Nephron (organoid): ENCODE data around the gene PSMD3.

ENCODE experiments used
- H3K27ac Mint-ChIP-seq, 3 experiments: 2 replicates each; pipeline ENCODE4 v1.8.0; 2020; ENCODE audit warnings: mixed read lengths in 3 of 3, mild to moderate bottlenecking in 2 of 3, moderate library complexity in 1 of 3
- H3K27me3 Mint-ChIP-seq: 2 replicates; pipeline ENCODE4 v1.8.0; 2021; ENCODE audit warnings: low read depth, mild to moderate bottlenecking, moderate library complexity, mixed read lengths
- H3K36me3 Mint-ChIP-seq: 2 replicates; pipeline ENCODE4 v1.8.0; 2020; ENCODE audit warnings: low read depth, mixed read lengths
- H3K4me1 Mint-ChIP-seq: 2 replicates; pipeline ENCODE4 v1.8.0; 2020; ENCODE audit warnings: mixed read lengths
- H3K4me3 Mint-ChIP-seq, 3 experiments: 2 replicates each; pipeline ENCODE4 v1.8.0; 2020; ENCODE audit warnings: mild to moderate bottlenecking in 3 of 3, mixed read lengths in 3 of 3, moderate library complexity in 2 of 3
- H3K9me3 Mint-ChIP-seq: 2 replicates; pipeline ENCODE4 v1.8.0; 2020; ENCODE audit warnings: mixed read lengths
- CTCF ChIP-seq, 3 experiments: fragments of 200-600 bp; sonication (generic); IDR thresholded peaks; one replicate each; pipeline ENCODE4 v1.5.0; 2021; ENCODE audit warnings: antibody characterized with exemption in 3 of 3; ENCODE audit not compliant: unreplicated experiment in 3 of 3

Gene PSMD3

DNA sequence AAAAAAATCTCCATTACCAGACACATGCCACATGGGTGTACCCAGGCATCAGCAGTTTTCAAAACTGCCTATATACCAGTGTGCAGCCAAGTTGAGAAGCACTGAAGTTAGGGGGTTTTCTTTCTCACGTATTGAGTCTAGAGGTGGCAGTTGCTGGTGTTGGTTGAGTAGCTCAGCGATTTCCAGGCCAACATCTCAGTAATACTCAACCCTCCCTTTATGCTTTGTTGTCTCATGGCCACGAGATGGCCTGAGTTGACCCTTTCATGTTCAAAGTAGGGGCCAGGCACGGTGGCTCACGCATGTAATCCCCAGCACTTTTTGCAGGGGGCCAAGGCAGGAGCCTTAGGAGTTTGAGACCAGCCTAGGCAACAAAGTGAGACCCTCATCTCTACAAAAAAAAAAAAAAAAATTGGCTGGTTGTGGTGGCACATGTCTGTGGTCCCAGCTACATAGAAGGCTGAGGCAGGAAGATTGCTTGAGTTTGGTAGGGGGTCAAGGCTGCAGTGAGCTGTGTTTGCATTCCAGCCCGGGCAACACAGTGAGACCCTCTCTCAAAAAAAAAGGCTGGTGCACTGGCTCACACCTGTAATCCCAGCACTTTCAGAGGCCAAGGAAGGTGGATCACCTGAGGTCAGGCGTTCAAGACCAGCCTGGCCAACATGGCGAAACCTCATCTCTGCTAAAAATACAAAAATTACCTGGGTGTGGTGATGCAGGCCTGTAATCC lies 42.3 kb upstream of the PSMD3 start:
- Mint-ChIP-seq H3K9me3 (no peaks in the 10 kb centered on the region), H3K27me3 (peaks cover 7% of the 10 kb centered on the region), H3K36me3 (no peaks in the 10 kb centered on the region), H3K4me1 (peaks cover 17% of the 10 kb centered on the region), H3K27ac (no peak overlapping the region), H3K4me3 (no peak overlapping the region)
- TF ChIP-seq CTCF (IDR thresholded peaks at IDR 0.05; ENCODE audit: unreplicated experiment in 3 of 3), result no peak

DNA sequence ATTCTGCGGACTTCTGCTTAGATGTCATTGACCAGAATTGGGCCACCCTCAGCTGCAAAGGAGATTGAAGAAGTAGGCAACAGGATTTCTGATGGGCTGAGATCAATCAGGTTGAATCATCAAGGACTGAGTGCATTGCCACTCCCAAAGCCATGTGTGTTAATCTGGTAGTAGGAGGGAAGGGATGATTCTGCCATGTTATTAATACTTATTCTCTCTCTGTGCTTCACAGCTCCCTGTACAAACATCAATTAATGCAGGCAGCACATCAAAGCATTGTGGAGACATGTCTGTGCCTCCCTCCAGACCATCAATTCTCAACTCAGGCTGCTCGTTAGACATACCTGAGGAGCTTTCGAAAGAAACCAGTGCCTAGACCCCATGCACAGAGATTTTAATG lies 41.5 kb upstream of the PSMD3 start:
- peaks cover 10% of the 10 kb centered on the region for H3K27me3 Mint-ChIP-seq

DNA sequence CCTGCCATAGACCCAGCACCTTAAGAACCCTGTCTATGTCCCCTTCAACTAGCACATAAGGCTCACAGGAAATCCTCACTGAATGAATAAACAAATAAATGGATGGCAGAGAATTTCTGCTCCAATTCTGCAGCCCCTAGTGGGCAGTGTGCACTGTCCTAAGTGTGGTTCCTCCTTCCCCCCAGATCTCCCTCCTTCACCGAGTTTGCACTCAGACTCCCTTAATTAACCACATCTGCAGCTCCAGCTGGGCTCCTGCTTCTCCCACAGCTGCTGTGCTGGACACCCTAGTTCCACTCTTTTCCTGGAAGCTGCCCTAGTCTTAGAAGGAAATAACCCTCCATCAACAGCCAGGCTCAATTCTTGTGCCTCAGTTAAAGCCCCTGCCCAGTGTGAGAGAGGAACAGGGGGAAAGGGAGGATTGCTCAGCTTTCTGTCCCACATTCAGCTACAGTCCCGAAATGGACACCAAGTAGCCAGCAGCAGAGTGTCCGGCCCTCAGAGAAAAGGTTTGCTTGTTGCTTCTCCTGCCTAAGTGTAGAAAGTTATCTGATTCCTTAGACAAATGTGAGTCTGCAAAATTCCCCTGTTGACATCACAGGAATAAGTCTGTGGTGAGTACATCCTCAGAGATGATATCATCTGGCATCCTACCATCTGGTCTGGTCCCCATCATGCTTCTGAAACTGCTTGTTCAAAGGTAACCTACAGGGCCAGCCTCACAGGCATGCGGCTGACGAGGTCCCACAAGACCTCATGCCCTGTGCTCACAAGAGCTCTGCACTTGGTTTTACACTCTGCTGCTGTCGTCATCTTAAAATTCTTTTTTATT lies 40.8 kb upstream of the PSMD3 start:
- no peaks in the 10 kb centered on the region for H3K36me3 Mint-ChIP-seq
- TF ChIP-seq CTCF (IDR thresholded peaks at IDR 0.05; ENCODE audit: unreplicated experiment in 3 of 3), result peak; percentile 49 to 61 (median 59)
- H3K9me3 Mint-ChIP-seq, result no peaks in the 10 kb centered on the region
- H3K4me1 Mint-ChIP-seq, result peaks cover 12% of the 10 kb centered on the region
- peak overlapping the region; percentile 55 to 73 (median 61) for H3K27ac Mint-ChIP-seq
- H3K27me3 Mint-ChIP-seq, result peaks cover 10% of the 10 kb centered on the region
- peak overlapping the region in 1 of 3 experiments; percentile 2 for H3K4me3 Mint-ChIP-seq

More for the DNA sequence above, 41.5 kb upstream of the PSMD3 start:
- Mint-ChIP-seq H3K9me3 (no peaks in the 10 kb centered on the region), H3K36me3 (no peaks in the 10 kb centered on the region), H3K4me3 (no peak overlapping the region), H3K4me1 (peaks cover 16% of the 10 kb centered on the region), H3K27ac (peak overlapping the region; percentile 55 to 73 (median 61))
- no peak for TF ChIP-seq CTCF (IDR thresholded peaks at IDR 0.05; ENCODE audit: unreplicated experiment in 3 of 3)

DNA sequence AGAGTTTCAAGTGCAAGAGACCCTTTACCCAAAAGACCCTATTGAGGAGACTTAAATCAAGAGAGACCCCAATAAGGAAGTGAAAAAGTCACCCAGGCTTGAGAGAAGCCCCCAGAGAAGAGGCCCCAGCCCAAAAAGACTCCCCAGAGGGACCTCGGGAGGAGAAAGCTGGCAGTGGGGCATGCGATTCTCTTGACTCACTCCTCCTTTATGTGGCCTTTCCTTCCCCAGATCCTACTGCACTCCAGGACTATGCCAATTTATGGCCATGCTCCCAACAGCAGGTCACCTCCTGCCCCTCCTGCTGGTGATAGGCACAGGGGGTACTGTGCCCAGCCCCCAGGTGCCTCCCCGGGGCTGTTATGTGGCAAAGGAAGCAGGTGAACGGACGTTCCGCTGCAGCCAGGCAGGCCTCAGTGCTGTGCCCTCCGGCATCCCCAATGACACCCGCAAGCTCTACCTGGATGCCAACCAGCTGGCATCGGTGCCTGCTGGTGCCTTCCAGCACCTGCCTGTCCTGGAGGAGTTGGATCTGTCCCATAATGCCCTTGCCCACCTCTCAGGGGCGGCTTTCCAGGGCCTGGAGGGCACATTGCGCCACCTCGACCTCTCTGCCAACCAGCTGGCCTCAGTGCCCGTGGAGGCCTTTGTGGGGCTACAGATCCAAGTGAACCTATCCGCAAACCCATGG lies 36.8 kb upstream of the PSMD3 start:
- H3K9me3 Mint-ChIP-seq, result no peaks in the 10 kb centered on the region
- no peak for TF ChIP-seq CTCF (IDR thresholded peaks at IDR 0.05; ENCODE audit: unreplicated experiment in 3 of 3)
- peaks cover 12% of the 10 kb centered on the region for H3K4me1 Mint-ChIP-seq
- H3K27me3 Mint-ChIP-seq, result peaks cover 10% of the 10 kb centered on the region
- no peak overlapping the region for H3K4me3 Mint-ChIP-seq
- no peaks in the 10 kb centered on the region for H3K36me3 Mint-ChIP-seq
- no peak overlapping the region for H3K27ac Mint-ChIP-seq

DNA sequence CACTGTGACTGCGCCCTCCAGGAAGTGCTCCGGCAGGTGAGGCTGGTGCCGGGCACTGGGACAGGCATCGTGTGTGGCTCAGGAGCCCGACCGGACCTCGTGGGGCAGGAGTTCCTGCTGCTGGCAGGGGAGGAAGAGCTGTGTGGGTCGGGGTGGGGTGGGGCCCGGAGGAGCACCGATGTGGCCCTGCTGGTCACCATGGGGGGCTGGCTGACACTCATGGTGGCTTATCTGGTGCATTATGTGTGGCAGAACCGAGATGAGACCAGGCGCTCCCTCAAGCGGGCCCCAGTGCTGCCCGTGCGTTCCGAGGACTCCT lies 36.3 kb upstream of the PSMD3 start:
- H3K36me3 Mint-ChIP-seq, result no peaks in the 10 kb centered on the region
- H3K4me3 Mint-ChIP-seq, result no peak overlapping the region
- H3K9me3 Mint-ChIP-seq, result no peaks in the 10 kb centered on the region
- H3K4me1 Mint-ChIP-seq, result peaks cover 6% of the 10 kb centered on the region
- peaks cover 10% of the 10 kb centered on the region for H3K27me3 Mint-ChIP-seq
- no peak for TF ChIP-seq CTCF (IDR thresholded peaks at IDR 0.05; ENCODE audit: unreplicated experiment in 3 of 3)
- H3K27ac Mint-ChIP-seq, result no peak overlapping the region
